Raji (cell line): ENCODE results near the gene SMAD3.

ENCODE experiments used
- POLR2A ChIP-seq: IDR thresholded peaks from 2 replicates; pipeline ENCODE4 v1.6.1; 2011; ENCODE audit warnings: low read depth, low read length, control low read depth; ENCODE audit not compliant: insufficient read depth

SMAD3 gene

GRCh38 chr15:67157521-67158252, 92.3 kb downstream of the SMAD3 start:
- TF ChIP-seq POLR2A, result no peak

GRCh38 chr15:67158367-67158766, 93.0 kb downstream of the SMAD3 start:
- TF ChIP-seq POLR2A, result no peak

- no peak for TF ChIP-seq POLR2A
Observed at GRCh38 chr15:67161412-67161811, 96.0 kb downstream of the SMAD3 start.

GRCh38 chr15:67161881-67162280, 96.5 kb downstream of the SMAD3 start:
- no peak for TF ChIP-seq POLR2A

- no peak for TF ChIP-seq POLR2A
Observed at GRCh38 chr15:67163180-67163579, 97.8 kb downstream of the SMAD3 start.

- no peak for TF ChIP-seq POLR2A
Observed at GRCh38 chr15:67164401-67164791, 99.0 kb downstream of the SMAD3 start.

GRCh38 chr15:67164811-67165253, 99.4 kb downstream of the SMAD3 start:
- no peak for TF ChIP-seq POLR2A

GRCh38 chr15:67165254-67166253, 100.2 kb downstream of the SMAD3 start:
- TF ChIP-seq POLR2A, result no peak

GRCh38 chr15:67166280-67167009, 101.0 kb downstream of the SMAD3 start:
- no peak for TF ChIP-seq POLR2A

GRCh38 chr15:67167091-67167490, 101.7 kb downstream of the SMAD3 start:
- TF ChIP-seq POLR2A, result no peak

GRCh38 chr15:67168694-67169093, 103.3 kb downstream of the SMAD3 start:
- TF ChIP-seq POLR2A, result no peak

GRCh38 chr15:67170143-67170925, 104.9 kb downstream of the SMAD3 start:
- TF ChIP-seq POLR2A, result no peak

- no peak for TF ChIP-seq POLR2A
Observed at GRCh38 chr15:67171471-67171870, 106.1 kb downstream of the SMAD3 start.

GRCh38 chr15:67172172-67172571, 106.8 kb downstream of the SMAD3 start:
- TF ChIP-seq POLR2A, result no peak

GRCh38 chr15:67173005-67173404, 107.6 kb downstream of the SMAD3 start:
- no peak for TF ChIP-seq POLR2A

- TF ChIP-seq POLR2A, result no peak
Observed at GRCh38 chr15:67173786-67174185, 108.4 kb downstream of the SMAD3 start.
